ENCODE measurements around the gene GMDS.

- TF ChIP-seq, protein P1, sequence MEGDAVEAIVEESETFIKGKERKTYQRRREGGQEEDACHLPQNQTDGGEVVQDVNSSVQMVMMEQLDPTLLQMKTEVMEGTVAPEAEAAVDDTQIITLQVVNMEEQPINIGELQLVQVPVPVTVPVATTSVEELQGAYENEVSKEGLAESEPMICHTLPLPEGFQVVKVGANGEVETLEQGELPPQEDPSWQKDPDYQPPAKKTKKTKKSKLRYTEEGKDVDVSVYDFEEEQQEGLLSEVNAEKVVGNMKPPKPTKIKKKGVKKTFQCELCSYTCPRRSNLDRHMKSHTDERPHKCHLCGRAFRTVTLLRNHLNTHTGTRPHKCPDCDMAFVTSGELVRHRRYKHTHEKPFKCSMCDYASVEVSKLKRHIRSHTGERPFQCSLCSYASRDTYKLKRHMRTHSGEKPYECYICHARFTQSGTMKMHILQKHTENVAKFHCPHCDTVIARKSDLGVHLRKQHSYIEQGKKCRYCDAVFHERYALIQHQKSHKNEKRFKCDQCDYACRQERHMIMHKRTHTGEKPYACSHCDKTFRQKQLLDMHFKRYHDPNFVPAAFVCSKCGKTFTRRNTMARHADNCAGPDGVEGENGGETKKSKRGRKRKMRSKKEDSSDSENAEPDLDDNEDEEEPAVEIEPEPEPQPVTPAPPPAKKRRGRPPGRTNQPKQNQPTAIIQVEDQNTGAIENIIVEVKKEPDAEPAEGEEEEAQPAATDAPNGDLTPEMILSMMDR (IDR thresholded peaks at IDR 0.05): no peak
- TF ChIP-seq POLR2A (IDR thresholded peaks at IDR 0.05): no peak
These were observed 624.2 kb downstream of the GMDS start for GRCh38 chr6:1621070-1621701.

All from Peyer's patch (tissue), 4 donors.